GM18498 (cell line): ENCODE data around the gene FTCD.
"Not testable (repeated sequence)": the region's sequence is repeated elsewhere in the genome, so short reads cannot be mapped to it uniquely, and the experiment has no call there.

Source experiments
- ATAC-seq: cut with Tn5 transposase; IDR thresholded peaks from one replicate; pipeline ENCODE4 v1.9.1; 2021; ENCODE audit warnings: mild to moderate bottlenecking, moderate library complexity; ENCODE audit not compliant: unreplicated experiment

Gene FTCD

GRCh38 chr21:46155514-46156377, at the start of gene FTCD:
Gene FTCD (minus strand): TSS chr21:46155579. CDS start chr21:46155523, 56 bp downstream.
- no peak for ATAC-seq

- ATAC-seq: no peak
Measured at GRCh38 chr21:46205166-46205565, 49.8 kb upstream of the FTCD start.

GRCh38 chr21:46203203-46203600, 47.8 kb upstream of the FTCD start:
- ATAC-seq: no peak

DNA sequence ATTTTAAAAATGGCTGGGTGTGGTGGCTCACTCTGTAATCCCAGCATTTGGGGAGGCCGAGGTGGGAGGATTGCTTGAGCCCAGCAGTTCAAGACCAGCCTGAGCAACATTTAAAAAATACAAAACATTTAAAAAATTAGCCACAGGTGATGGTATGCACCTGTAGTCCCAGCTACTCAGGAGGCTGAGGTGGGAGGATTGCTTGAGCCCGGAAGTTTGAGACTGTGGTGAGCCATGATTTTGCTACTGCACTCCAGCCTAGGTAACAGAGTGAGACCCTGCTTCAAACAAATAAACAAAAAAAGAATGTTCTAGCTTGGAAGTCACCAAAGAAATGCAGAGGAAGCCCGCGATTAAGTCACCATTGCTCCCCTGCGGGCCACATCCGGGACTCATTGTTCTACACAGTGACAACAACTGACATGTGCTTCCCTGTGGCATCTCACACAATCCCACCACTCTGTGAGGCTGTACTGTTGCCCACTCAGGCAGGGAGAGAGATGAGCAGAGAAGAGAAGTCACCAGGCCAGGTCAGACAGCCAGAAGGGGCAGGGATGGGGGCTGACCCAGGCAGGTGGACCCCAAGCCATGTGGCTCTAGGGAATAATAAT, 47.3 kb upstream of the FTCD start:
- ATAC-seq: no peak

DNA sequence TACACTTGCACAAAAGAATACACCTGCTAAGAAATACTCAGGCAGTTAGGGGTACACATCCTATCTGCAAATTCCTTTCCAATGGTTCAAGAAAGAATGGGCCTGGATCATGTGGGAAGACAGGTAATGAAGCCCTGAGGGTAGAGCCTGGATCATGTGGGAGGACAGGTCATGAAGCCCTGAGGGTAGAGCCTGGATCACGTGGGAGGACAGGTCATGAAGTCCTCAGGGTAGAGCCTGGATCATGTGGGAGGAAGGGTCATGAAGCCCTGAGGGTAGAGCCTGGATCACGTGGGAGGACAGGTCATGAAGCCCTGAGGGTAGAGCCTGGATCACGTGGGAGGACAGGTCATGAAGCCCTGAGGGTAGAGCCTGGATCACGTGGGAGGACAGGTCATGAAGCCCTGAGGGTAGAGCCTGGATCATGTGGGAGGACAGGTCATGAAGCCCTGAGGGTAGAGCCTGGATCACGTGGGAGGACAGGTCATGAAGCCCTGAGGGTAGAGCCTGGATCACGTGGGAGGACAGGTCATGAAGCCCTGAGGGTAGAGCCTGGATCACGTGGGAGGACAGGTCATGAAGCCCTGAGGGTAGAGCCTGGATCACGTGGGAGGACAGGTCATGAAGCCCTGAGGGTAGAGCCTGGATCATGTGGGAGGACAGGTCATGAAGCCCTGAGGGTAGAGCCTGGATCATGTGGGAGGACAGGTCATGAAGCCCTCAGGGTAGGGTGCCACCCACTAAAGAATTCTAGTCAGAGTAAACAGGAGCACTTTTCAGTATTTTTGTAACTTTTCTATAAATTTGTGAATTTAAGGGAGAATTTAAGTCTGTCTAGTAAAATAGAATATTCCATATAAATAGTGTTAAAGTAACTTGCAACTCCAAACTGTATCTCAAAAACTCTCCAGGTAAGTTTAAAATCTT, 45.8 kb upstream of the FTCD start:
- not testable (repeated sequence) for ATAC-seq

GRCh38 chr21:46199436-46200373, 44.3 kb upstream of the FTCD start:
- ATAC-seq: no peak

DNA sequence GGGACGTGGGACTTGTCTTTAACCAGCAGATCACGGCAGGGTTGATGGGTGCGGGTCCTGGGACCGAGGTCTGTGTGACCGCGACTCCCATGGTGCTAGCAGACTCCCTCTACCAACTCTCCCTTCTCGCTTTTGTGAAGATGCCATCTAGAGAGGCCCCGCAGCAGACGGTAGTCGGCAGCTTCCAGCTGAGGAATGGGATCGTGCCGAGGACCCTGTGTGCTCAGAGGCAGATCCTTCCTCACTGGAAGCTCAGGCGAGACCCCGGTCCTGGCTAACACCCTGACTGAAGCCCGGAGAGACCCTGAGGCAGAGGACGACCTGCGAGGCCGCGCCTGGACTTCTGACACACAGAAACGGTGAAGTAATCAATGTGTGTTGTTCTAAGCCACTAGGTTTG, 41.4 kb upstream of the FTCD start:
- no peak for ATAC-seq

DNA sequence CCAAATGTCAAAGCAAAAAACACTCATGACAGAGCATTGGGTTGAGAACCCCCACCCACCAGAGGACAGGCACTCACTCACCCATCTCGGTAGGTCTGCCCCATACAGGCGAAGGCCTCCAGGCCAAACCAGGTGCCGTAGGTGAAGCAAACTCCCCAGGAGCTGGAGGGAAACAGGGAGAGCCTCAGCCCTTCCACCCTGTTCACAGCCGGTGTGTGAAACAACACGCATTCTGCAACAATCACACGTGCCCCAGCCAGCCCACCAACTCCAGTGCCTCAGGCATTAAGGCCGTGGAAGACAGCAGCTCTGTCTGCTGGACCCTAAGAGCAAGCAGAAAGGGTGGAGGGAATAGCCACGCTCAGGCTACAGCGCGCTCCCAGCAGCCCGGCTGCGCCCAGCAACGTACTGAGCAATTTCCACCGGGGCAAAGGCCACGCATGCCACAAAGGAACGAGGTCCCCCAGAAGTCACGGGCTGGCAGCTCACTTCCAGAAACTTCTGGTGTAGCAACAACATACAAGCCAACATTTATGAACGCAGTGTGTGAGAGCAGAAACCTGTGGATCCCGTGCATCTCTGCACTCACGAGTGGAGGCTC, 40.3 kb upstream of the FTCD start:
- ATAC-seq: no peak

DNA sequence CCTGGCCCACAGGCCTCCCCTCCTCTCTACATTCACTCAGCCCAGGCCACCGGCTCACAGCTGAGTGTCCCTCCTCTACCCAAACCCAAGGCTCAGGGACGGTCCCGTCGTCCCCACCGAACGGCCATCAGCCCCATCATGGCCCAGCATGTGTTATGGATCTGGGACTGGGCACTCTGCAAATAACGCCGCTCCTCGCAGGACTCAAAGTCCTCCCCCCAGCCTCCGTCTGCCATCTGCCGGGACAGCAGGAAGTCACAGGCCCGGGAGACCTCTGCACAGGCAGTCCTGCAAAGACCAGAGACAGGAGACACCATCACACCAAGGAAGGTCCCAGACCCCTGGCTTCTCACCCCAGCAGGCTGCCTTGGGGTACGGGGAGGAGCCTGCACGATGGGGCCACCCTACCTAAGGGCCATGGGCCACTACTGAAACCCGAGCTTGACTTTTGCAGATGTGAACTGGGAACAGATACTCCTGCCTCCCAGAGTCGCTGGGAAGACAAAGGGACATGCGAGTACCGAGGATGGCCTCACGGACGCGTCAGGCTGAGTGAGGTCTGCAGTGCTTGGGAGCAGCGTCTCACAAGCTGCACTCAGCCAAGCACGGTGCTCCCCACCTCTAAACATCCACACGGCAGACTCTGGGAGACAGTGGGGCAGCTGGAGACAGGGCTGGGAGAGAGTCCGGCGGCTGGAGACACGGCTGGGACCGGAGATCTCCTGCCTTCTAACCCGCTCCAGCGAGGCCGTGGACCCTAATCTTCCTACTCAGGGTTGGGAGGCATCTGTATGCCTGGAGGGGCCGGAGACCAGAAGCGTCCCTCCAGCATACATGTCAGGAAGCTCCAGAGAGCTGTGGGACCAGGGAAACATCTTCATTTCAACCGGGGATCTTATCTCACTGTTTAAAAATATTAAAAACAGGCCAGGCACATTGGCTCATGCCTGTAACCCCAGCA, 39.3 kb upstream of the FTCD start:
- ATAC-seq: no peak

DNA sequence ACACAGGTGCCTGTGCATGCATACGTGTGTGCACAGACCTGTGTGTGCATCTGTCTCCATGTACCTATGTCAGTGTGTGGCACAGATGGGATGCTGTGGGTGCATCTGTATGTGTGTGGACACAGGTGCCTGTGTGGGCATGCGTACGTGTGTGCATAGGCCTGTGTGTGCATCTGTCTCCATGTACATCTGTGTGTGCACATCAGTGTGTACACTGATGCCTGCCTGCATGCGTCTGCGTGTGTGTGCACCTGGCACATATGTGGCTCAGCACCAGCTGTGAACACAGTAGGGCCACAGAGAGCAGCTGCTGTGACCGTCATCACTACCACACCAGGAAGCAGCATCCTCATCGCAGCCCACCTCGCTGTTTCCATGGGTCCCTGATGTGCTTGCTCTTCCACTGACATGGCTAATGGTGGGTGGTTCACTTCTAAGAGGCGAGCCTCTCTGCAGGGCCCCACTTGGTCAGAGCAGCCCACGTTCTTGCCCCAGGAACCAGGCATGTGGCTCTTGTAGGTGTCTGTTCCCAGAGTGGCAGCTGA, 38.5 kb upstream of the FTCD start:
- no peak for ATAC-seq

GRCh38 chr21:46191686-46192575, 36.6 kb upstream of the FTCD start:
- ATAC-seq: no peak

- ATAC-seq: no peak
Measured at GRCh38 chr21:46191257-46191685, 35.9 kb upstream of the FTCD start.

GRCh38 chr21:46190491-46191131, 35.2 kb upstream of the FTCD start:
- no peak for ATAC-seq

DNA sequence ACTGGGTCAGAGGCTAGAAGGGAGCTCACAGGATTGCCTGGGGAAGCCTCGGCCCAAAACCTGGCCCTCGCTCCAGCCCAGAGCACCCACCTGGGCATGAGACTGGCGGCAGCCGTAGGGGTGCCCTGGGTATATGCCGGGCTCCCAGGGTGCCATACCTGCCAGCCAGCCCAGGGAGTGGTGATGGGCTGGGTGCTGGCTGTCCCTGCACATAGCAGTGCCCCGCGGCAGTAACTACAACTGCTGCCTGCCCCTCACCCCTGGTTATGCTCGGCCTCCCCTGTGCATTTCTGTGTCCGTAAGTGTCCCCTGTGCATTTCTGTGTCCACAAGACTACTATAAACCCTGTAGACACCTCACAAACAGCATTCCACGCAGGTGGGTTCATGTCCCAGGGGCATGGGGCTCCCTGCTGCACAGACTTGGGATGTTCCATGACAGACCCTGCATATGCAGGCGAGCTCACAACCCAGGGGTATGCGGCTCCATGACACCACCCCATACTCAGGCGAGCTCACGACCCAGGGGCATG, 34.6 kb upstream of the FTCD start:
- ATAC-seq: no peak

GRCh38 chr21:46189213-46189958, 34.0 kb upstream of the FTCD start:
- no peak for ATAC-seq
